Astrocyte (in vitro differentiated cells and primary cell): ENCODE data around the gene BTBD8. TPM values are rescaled to one million over a fixed set of nuclear protein-coding genes. Genes with fewer than 3 reads are reported as not detected.

ENCODE experiments used
- DNase-seq: peaks from one replicate; pipeline ENCODE4 v3.0.0-alpha.2; 2010; ENCODE audit warnings: low read depth
- FAIRE-seq: peaks from 2 replicates; lab custom pipeline; 2011; peaks lifted over from hg19 to GRCh38; lab: Jason Lieb, UNC
- H2AFZ ChIP-seq: 2 replicates; pipeline ENCODE4 v1.6.0; 2012; ENCODE audit warnings: low read depth, low read length, inconsistent platforms
- H3K27ac ChIP-seq: 2 replicates; pipeline ENCODE4 v1.5.1; 2011; ENCODE audit warnings: low read depth, low read length, inconsistent platforms
- H3K27me3 ChIP-seq: 2 replicates; pipeline ENCODE4 v1.6.0; 2011; ENCODE audit warnings: low read length, inconsistent platforms; ENCODE audit not compliant: insufficient read depth
- H3K36me3 ChIP-seq: 2 replicates; pipeline ENCODE4 v1.5.1; 2011; ENCODE audit warnings: low read length, inconsistent platforms; ENCODE audit not compliant: insufficient read depth
- H3K4me1 ChIP-seq: 2 replicates; pipeline ENCODE4 v1.5.1; 2011; ENCODE audit warnings: low read length, inconsistent platforms; ENCODE audit not compliant: insufficient read depth
- H3K4me2 ChIP-seq: 2 replicates; pipeline ENCODE4 v1.6.0; 2012; ENCODE audit warnings: low read length, inconsistent platforms
- H3K4me3 ChIP-seq: 2 replicates; pipeline ENCODE4 v1.5.1; 2011; ENCODE audit warnings: low read depth, mild to moderate bottlenecking, low read length, inconsistent platforms; ENCODE audit not compliant: insufficient read depth
- H3K79me2 ChIP-seq: 2 replicates; pipeline ENCODE4 v1.6.0; 2012; ENCODE audit warnings: mild to moderate bottlenecking, low read length, inconsistent platforms; ENCODE audit not compliant: insufficient read depth
- H3K9ac ChIP-seq: 2 replicates; pipeline ENCODE4 v1.6.0; 2012; ENCODE audit warnings: mild to moderate bottlenecking, low read length, inconsistent platforms
- H3K9me3 ChIP-seq: 2 replicates; pipeline ENCODE4 v1.5.1; 2012; ENCODE audit warnings: low read depth, mild to moderate bottlenecking, low read length, inconsistent platforms; ENCODE audit not compliant: insufficient read depth
- H4K20me1 ChIP-seq: 2 replicates; pipeline ENCODE4 v1.6.0; 2012; ENCODE audit warnings: low read length, inconsistent platforms; ENCODE audit not compliant: insufficient read depth
- H3K27ac Mint-ChIP-seq: one replicate; pipeline ENCODE4 v1.8.0; 2021; ENCODE audit warnings: mild to moderate bottlenecking, mixed read lengths; ENCODE audit not compliant: unreplicated experiment
- H3K27me3 Mint-ChIP-seq: one replicate; pipeline ENCODE4 v1.8.0; 2021; ENCODE audit warnings: low read depth, mixed read lengths; ENCODE audit not compliant: unreplicated experiment
- H3K36me3 Mint-ChIP-seq: one replicate; pipeline ENCODE4 v1.8.0; 2021; ENCODE audit warnings: low read depth, mixed read lengths; ENCODE audit not compliant: unreplicated experiment
- H3K4me1 Mint-ChIP-seq: one replicate; pipeline ENCODE4 v1.8.0; 2021; ENCODE audit warnings: low read depth, mixed read lengths; ENCODE audit not compliant: unreplicated experiment
- H3K4me3 Mint-ChIP-seq: one replicate; pipeline ENCODE4 v1.8.0; 2021; ENCODE audit warnings: mild to moderate bottlenecking, moderate library complexity, mixed read lengths; ENCODE audit not compliant: unreplicated experiment
- H3K9me3 Mint-ChIP-seq: one replicate; pipeline ENCODE4 v1.8.0; 2021; ENCODE audit warnings: mild to moderate bottlenecking, mixed read lengths; ENCODE audit not compliant: unreplicated experiment
- CTCF ChIP-seq: IDR thresholded peaks from 2 replicates; pipeline ENCODE4 v1.5.1; 2011; ENCODE audit warnings: low read depth, mild to moderate bottlenecking, inconsistent platforms, low read length, moderate library complexity; ENCODE audit not compliant: insufficient read depth
- EZH2 ChIP-seq: IDR thresholded peaks from 2 replicates; pipeline ENCODE4 v1.6.1; 2012; ENCODE audit warnings: mild to moderate bottlenecking, low read length, inconsistent platforms; ENCODE audit not compliant: insufficient read depth
- total RNA-seq: library from RNA; stranded (reverse); gene quantifications from 2 replicates; pipeline ENCODE4 v1.2.1, GENCODE V29; 2021

Gene BTBD8
- total RNA-seq, 1 donor from 2014 or later = 1.8 TPM

- H3K27me3 ChIP-seq = no peaks in the 10 kb centered on the region
- no peaks in the 10 kb centered on the region for H3K4me1 ChIP-seq
- no peaks in the 10 kb centered on the region for H3K36me3 ChIP-seq
- H3K27me3 Mint-ChIP-seq = no peaks in the 10 kb centered on the region
- H3K4me2 ChIP-seq = peak overlapping the region; percentile 89
- no peak overlapping the region for H3K27ac ChIP-seq
- H3K9me3 ChIP-seq = no peaks in the 10 kb centered on the region
- H3K27ac Mint-ChIP-seq = no peak overlapping the region
- H3K79me2 ChIP-seq = no peaks in the 10 kb centered on the region
- DNase-seq (no peak), FAIRE-seq (no peak)
- no peaks in the 10 kb centered on the region for H3K36me3 Mint-ChIP-seq
- no peaks in the 10 kb centered on the region for H3K4me1 Mint-ChIP-seq
- TF ChIP-seq EZH2 (no peak), CTCF (no peak)
- peak overlapping the region; percentile 75 for H3K9ac ChIP-seq
- no peaks in the 10 kb centered on the region for H4K20me1 ChIP-seq
- peak overlapping the region; percentile 94 for H3K4me3 Mint-ChIP-seq
- peak overlapping the region; percentile 84 for H3K4me3 ChIP-seq
- H2AFZ ChIP-seq = peak overlapping the region; percentile 94
- no peaks in the 10 kb centered on the region for H3K9me3 Mint-ChIP-seq
Measured at GRCh38 chr1:92079441-92079840, 704 bp upstream of the BTBD8 start.

- DNase-seq (no peak), FAIRE-seq (no peak)
- Histone ChIP-seq H3K27ac (no peak overlapping the region), H3K4me2 (peak overlapping the region; percentile 89), H3K27me3 (no peaks in the 10 kb centered on the region), H3K4me1 (no peaks in the 10 kb centered on the region), H3K9ac (peak overlapping the region; percentile 75), H4K20me1 (no peaks in the 10 kb centered on the region), H3K9me3 (peaks cover under 1% of the 10 kb centered on the region), H3K79me2 (no peaks in the 10 kb centered on the region), H3K4me3 (peak overlapping the region; percentile 84), H2AFZ (peak overlapping the region; percentile 94), H3K36me3 (no peaks in the 10 kb centered on the region)
- Mint-ChIP-seq H3K9me3 (peaks cover 11% of the 10 kb centered on the region), H3K36me3 (peaks cover 9% of the 10 kb centered on the region), H3K27me3 (no peaks in the 10 kb centered on the region), H3K4me1 (no peaks in the 10 kb centered on the region), H3K27ac (no peak overlapping the region), H3K4me3 (peak overlapping the region; percentile 94)
- TF ChIP-seq EZH2 (no peak), CTCF (no peak)
Measured at GRCh38 chr1:92081031-92081430, 886 bp downstream of the BTBD8 start.

- no peak for TF ChIP-seq EZH2
- no peak for TF ChIP-seq CTCF
- H3K4me2 ChIP-seq = no peak overlapping the region
- no peaks in the 10 kb centered on the region for H3K27me3 ChIP-seq
- H3K4me3 ChIP-seq = no peak overlapping the region
- no peak overlapping the region for H2AFZ ChIP-seq
- Mint-ChIP-seq H3K27me3 (no peaks in the 10 kb centered on the region), H3K27ac (no peak overlapping the region), H3K4me3 (no peak overlapping the region), H3K9me3 (peaks cover 11% of the 10 kb centered on the region), H3K4me1 (no peaks in the 10 kb centered on the region), H3K36me3 (peaks cover 11% of the 10 kb centered on the region)
- H4K20me1 ChIP-seq = no peaks in the 10 kb centered on the region
- H3K27ac ChIP-seq = no peak overlapping the region
- DNase-seq (no peak), FAIRE-seq (no peak)
- no peak overlapping the region for H3K9ac ChIP-seq
- no peaks in the 10 kb centered on the region for H3K36me3 ChIP-seq
- no peaks in the 10 kb centered on the region for H3K4me1 ChIP-seq
- no peaks in the 10 kb centered on the region for H3K79me2 ChIP-seq
- peaks cover 7% of the 10 kb centered on the region for H3K9me3 ChIP-seq
Measured at GRCh38 chr1:92084651-92085050, 4.5 kb downstream of the BTBD8 start.
